SU-DHL-6 (cell line): ENCODE results near the gene STK4.

Experiments used
- H2AFZ ChIP-seq: fragments of 200-600 bp; sonication (generic); 2 replicates; pipeline ENCODE4 v1.6.1; 2014; ENCODE audit warnings: low read depth, mild to moderate bottlenecking, moderate library complexity, mixed read lengths, antibody characterized with exemption, low read length; ENCODE audit not compliant: severe bottlenecking
- H3F3A ChIP-seq: fragments of 200-600 bp; shearing (Covaris generic); 2 replicates; pipeline ENCODE4 v1.6.0; 2016; ENCODE audit warnings: antibody characterized with exemption, mild to moderate bottlenecking; ENCODE audit not compliant: insufficient read depth
- H3K27ac ChIP-seq: fragments of 200-600 bp; sonication (generic); 2 replicates; pipeline ENCODE4 v1.5.1; 2016; ENCODE audit warnings: low read depth, mild to moderate bottlenecking, low read length, moderate library complexity, mixed read lengths
- H3K27me3 ChIP-seq: fragments of 200-600 bp; sonication (generic), shearing (Covaris generic); 2 replicates; pipeline ENCODE4 v1.6.0; 2014; ENCODE audit warnings: mild to moderate bottlenecking, low read length
- H3K36me3 ChIP-seq: fragments of 200-600 bp; sonication (generic); 2 replicates; pipeline ENCODE4 v1.6.1; 2014; ENCODE audit warnings: mild to moderate bottlenecking, low read length, mixed read lengths
- H3K4me2 ChIP-seq: fragments of 300-600, 200-600 bp; shearing (Covaris generic), sonication (generic); 2 replicates; pipeline ENCODE4 v1.6.0; 2014; ENCODE audit warnings: low read length, low read depth, mild to moderate bottlenecking; ENCODE audit not compliant: poor library complexity, severe bottlenecking
- H3K4me3 ChIP-seq: fragments of 200-600 bp; sonication (generic); 2 replicates; pipeline ENCODE4 v1.5.1; 2014; ENCODE audit warnings: antibody characterized with exemption, low read length, mild to moderate bottlenecking, mixed read lengths; ENCODE audit not compliant: insufficient read depth, poor library complexity, severe bottlenecking
- H3K79me2 ChIP-seq: fragments of 200-600 bp; sonication (generic); 2 replicates; pipeline ENCODE4 v1.6.1; 2014; ENCODE audit warnings: mild to moderate bottlenecking, low read length, moderate library complexity; ENCODE audit not compliant: insufficient read depth
- H3K9ac ChIP-seq: fragments of 200-600 bp; sonication (generic); 2 replicates; pipeline ENCODE4 v1.7.0; 2014; ENCODE audit warnings: mild to moderate bottlenecking, low read length
- H3K9me2 ChIP-seq: fragments of 200-600 bp; sonication (generic); replicated peaks from 2 replicates; pipeline ENCODE4 v1.6.1; 2014; ENCODE audit warnings: low read length; ENCODE audit not compliant: insufficient read depth
- H3K9me3 ChIP-seq: fragments of 200-600 bp; sonication (generic); 2 replicates; pipeline ENCODE4 v1.6.1; 2014; ENCODE audit warnings: low read length, mixed read lengths; ENCODE audit not compliant: insufficient read depth
- H4K20me1 ChIP-seq: fragments of 200-600 bp; sonication (generic); 2 replicates; pipeline ENCODE4 v1.6.1; 2014; ENCODE audit warnings: low read depth, mild to moderate bottlenecking, antibody characterized with exemption, low read length, moderate library complexity, mixed read lengths
- EZH2phosphoT487 ChIP-seq: fragments of 200-600 bp; sonication (generic), shearing (Covaris generic); conservative IDR thresholded peaks from 2 replicates; pipeline ENCODE4 v1.6.1; 2018; ENCODE audit warnings: mild to moderate bottlenecking, antibody characterized with exemption, low read length, moderate library complexity, mixed read lengths
- TF ChIP-seq, protein P1 (sequence below): fragments of 200-600 bp; sonication (generic); IDR thresholded peaks from one replicate; pipeline ENCODE4 v1.5.1; 2017; ENCODE audit warnings: antibody characterized with exemption, mild to moderate bottlenecking, low read length, moderate library complexity; ENCODE audit not compliant: insufficient read depth, poor library complexity, severe bottlenecking

STK4 gene

DNA sequence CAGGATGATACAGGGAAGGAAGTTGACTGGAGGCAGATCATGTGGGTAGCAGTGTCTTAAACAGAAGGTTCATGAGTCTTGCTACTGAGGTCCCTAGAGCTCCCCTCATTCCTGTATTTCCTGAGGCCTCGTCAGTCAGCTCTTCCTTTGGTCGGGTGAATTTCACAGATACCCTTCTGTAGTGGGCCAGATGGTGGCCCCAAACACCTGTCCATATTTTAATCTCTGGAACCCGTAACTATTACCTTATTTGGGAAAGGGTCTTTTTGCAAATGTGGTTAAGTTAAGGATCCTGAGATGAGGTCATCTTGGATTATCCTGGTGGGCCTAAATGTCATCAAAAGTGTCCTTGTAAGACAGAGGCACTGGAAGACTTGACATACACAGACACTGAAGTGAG is 125.1 kb downstream of the STK4 start:
- Histone ChIP-seq H4K20me1 (no peaks in the 10 kb centered on the region), H3F3A (no peaks in the 10 kb centered on the region), H3K9ac (no peak overlapping the region), H3K27me3 (no peaks in the 10 kb centered on the region), H3K36me3 (no peaks in the 10 kb centered on the region), H3K4me3 (no peak overlapping the region), H3K9me2 (no peaks in the 10 kb centered on the region), H3K27ac (no peak overlapping the region), H3K9me3 (no peaks in the 10 kb centered on the region), H2AFZ (no peak overlapping the region), H3K79me2 (no peaks in the 10 kb centered on the region), H3K4me2 (no peak overlapping the region)
- TF ChIP-seq, protein P1, sequence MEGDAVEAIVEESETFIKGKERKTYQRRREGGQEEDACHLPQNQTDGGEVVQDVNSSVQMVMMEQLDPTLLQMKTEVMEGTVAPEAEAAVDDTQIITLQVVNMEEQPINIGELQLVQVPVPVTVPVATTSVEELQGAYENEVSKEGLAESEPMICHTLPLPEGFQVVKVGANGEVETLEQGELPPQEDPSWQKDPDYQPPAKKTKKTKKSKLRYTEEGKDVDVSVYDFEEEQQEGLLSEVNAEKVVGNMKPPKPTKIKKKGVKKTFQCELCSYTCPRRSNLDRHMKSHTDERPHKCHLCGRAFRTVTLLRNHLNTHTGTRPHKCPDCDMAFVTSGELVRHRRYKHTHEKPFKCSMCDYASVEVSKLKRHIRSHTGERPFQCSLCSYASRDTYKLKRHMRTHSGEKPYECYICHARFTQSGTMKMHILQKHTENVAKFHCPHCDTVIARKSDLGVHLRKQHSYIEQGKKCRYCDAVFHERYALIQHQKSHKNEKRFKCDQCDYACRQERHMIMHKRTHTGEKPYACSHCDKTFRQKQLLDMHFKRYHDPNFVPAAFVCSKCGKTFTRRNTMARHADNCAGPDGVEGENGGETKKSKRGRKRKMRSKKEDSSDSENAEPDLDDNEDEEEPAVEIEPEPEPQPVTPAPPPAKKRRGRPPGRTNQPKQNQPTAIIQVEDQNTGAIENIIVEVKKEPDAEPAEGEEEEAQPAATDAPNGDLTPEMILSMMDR: no peak
- TF ChIP-seq EZH2phosphoT487: no peak

GRCh38 chr20:45092898-45093297 is 126.6 kb downstream of the STK4 start:
- H3K79me2 ChIP-seq: no peaks in the 10 kb centered on the region
- no peaks in the 10 kb centered on the region for H3F3A ChIP-seq
- no peak overlapping the region for H3K27ac ChIP-seq
- H3K27me3 ChIP-seq: no peaks in the 10 kb centered on the region
- no peak overlapping the region for H3K4me3 ChIP-seq
- no peak overlapping the region for H2AFZ ChIP-seq
- TF ChIP-seq, protein P1: no peak
- no peak for TF ChIP-seq EZH2phosphoT487
- H3K9me2 ChIP-seq: no peaks in the 10 kb centered on the region
- H3K9me3 ChIP-seq: no peaks in the 10 kb centered on the region
- no peak overlapping the region for H3K4me2 ChIP-seq
- no peak overlapping the region for H3K9ac ChIP-seq
- H4K20me1 ChIP-seq: no peaks in the 10 kb centered on the region
- H3K36me3 ChIP-seq: no peaks in the 10 kb centered on the region

GRCh38 chr20:45094201-45094600 is 127.9 kb downstream of the STK4 start:
- Histone ChIP-seq H3K9me2 (no peaks in the 10 kb centered on the region), H3F3A (no peaks in the 10 kb centered on the region), H3K36me3 (no peaks in the 10 kb centered on the region), H3K27ac (no peak overlapping the region), H3K9me3 (no peaks in the 10 kb centered on the region), H2AFZ (no peak overlapping the region), H3K9ac (no peak overlapping the region), H3K4me2 (no peak overlapping the region), H3K27me3 (no peaks in the 10 kb centered on the region), H3K4me3 (no peak overlapping the region), H3K79me2 (no peaks in the 10 kb centered on the region), H4K20me1 (no peaks in the 10 kb centered on the region)
- TF ChIP-seq, protein P1: no peak
- no peak for TF ChIP-seq EZH2phosphoT487
